ENCODE data around the gene DEK.
"Not testable (repeated sequence)": the region's sequence is repeated elsewhere in the genome, so short reads cannot be mapped to it uniquely, and the experiment has no call there.

Gene DEK

GRCh38 chr6:18178960-18179615, 85.2 kb downstream of the DEK start:
- peaks cover 6% of the 10 kb centered on the region for H3K79me2 ChIP-seq (ENCODE audit: insufficient read depth, low read length)
- H3K9me2 ChIP-seq (replicated peaks; ENCODE audit: insufficient read depth, low read length), result no peaks in the 10 kb centered on the region
- H3K36me3 ChIP-seq (ENCODE audit: low read length), result peaks cover 17% of the 10 kb centered on the region
- TF ChIP-seq EZH2phosphoT487 (conservative IDR thresholded peaks at IDR 0.05; ENCODE audit: low read length), result no peak
- no peak for TF ChIP-seq CTCF (IDR thresholded peaks at IDR 0.05; ENCODE audit: insufficient read depth, low read length, poor library complexity, severe bottlenecking)
- no peaks in the 10 kb centered on the region for H3K27me3 ChIP-seq (ENCODE audit: low read length)
- no peak overlapping the region for H3K4me3 ChIP-seq (ENCODE audit: insufficient read depth, low read length, poor library complexity, severe bottlenecking)
- no peak overlapping the region for H2AFZ ChIP-seq (ENCODE audit: low read depth, low read length, severe bottlenecking)
- H3K4me2 ChIP-seq (ENCODE audit: low read depth, low read length, poor library complexity, severe bottlenecking), result no peak overlapping the region
- no peak overlapping the region for H3K9ac ChIP-seq (ENCODE audit: low read length)
- H3K27ac ChIP-seq (ENCODE audit: low read depth, low read length), result no peak overlapping the region
- H3K9me3 ChIP-seq (ENCODE audit: insufficient read depth, low read length), result no peaks in the 10 kb centered on the region
- no peaks in the 10 kb centered on the region for H3F3A ChIP-seq (ENCODE audit: insufficient read depth)
- no peaks in the 10 kb centered on the region for H4K20me1 ChIP-seq (ENCODE audit: low read depth, low read length)

GRCh38 chr6:18177286-18177965, 86.9 kb downstream of the DEK start:
- Histone ChIP-seq H3K79me2 (ENCODE audit: insufficient read depth, low read length) (peaks cover 6% of the 10 kb centered on the region), H2AFZ (ENCODE audit: low read depth, low read length, severe bottlenecking) (no peak overlapping the region), H3K4me2 (ENCODE audit: low read depth, low read length, poor library complexity, severe bottlenecking) (no peak overlapping the region), H3K9me3 (ENCODE audit: insufficient read depth, low read length) (no peaks in the 10 kb centered on the region), H4K20me1 (ENCODE audit: low read depth, low read length) (no peaks in the 10 kb centered on the region), H3K9me2 (replicated peaks; ENCODE audit: insufficient read depth, low read length) (no peaks in the 10 kb centered on the region), H3K9ac (ENCODE audit: low read length) (no peak overlapping the region), H3F3A (ENCODE audit: insufficient read depth) (no peaks in the 10 kb centered on the region), H3K36me3 (ENCODE audit: low read length) (peaks cover 20% of the 10 kb centered on the region), H3K4me3 (ENCODE audit: insufficient read depth, low read length, poor library complexity, severe bottlenecking) (no peak overlapping the region), H3K27me3 (ENCODE audit: low read length) (no peaks in the 10 kb centered on the region), H3K27ac (ENCODE audit: low read depth, low read length) (no peak overlapping the region)
- TF ChIP-seq CTCF (IDR thresholded peaks at IDR 0.05; ENCODE audit: insufficient read depth, low read length, poor library complexity, severe bottlenecking) (no peak), EZH2phosphoT487 (conservative IDR thresholded peaks at IDR 0.05; ENCODE audit: low read length) (no peak)

- H3F3A ChIP-seq (ENCODE audit: insufficient read depth); H3K79me2 ChIP-seq (ENCODE audit: insufficient read depth, low read length); H3K9ac ChIP-seq (ENCODE audit: low read length); H3K9me2 ChIP-seq (replicated peaks; ENCODE audit: insufficient read depth, low read length); H3K4me3 ChIP-seq (ENCODE audit: insufficient read depth, low read length, poor library complexity, severe bottlenecking); H2AFZ ChIP-seq (ENCODE audit: low read depth, low read length, severe bottlenecking); H3K9me3 ChIP-seq (ENCODE audit: insufficient read depth, low read length); H3K27me3 ChIP-seq (ENCODE audit: low read length); H4K20me1 ChIP-seq (ENCODE audit: low read depth, low read length); H3K4me2 ChIP-seq (ENCODE audit: low read depth, low read length, poor library complexity, severe bottlenecking); H3K27ac ChIP-seq (ENCODE audit: low read depth, low read length): not testable (repeated sequence)
- peaks cover 31% of the 10 kb centered on the region for H3K36me3 ChIP-seq (ENCODE audit: low read length)
Observed at GRCh38 chr6:18176198-18176597, 88.1 kb downstream of the DEK start.
